SH-SY5Y (cell line): ENCODE results near the gene CCDC3.

Experiments
- GATA2 ChIP-seq: IDR thresholded peaks from 2 replicates; pipeline ENCODE4 v1.6.1; 2011; ENCODE audit warnings: mild to moderate bottlenecking, low read depth, low read length
- GATA3 ChIP-seq: IDR thresholded peaks from 2 replicates; pipeline ENCODE4 v1.6.1; 2011; ENCODE audit warnings: low read depth, mild to moderate bottlenecking, low read length, moderate library complexity

GRCh38 chr10:12887780-12888179 is 113.7 kb downstream of the CCDC3 start:
- no peak for TF ChIP-seq GATA2
- no peak for TF ChIP-seq GATA3
